Measurements from ENCODE around the gene TCP11.
A peak's percentile ranks its signal among the peaks of the same experiment; 100 is the strongest.

Gene TCP11

GRCh38 chr6:35183935-35184334 lies 42.8 kb upstream of the TCP11 start:
- H3K4me3 ChIP-seq (ENCODE audit: low read length): no peak overlapping the region
- TF ChIP-seq, protein P1, sequence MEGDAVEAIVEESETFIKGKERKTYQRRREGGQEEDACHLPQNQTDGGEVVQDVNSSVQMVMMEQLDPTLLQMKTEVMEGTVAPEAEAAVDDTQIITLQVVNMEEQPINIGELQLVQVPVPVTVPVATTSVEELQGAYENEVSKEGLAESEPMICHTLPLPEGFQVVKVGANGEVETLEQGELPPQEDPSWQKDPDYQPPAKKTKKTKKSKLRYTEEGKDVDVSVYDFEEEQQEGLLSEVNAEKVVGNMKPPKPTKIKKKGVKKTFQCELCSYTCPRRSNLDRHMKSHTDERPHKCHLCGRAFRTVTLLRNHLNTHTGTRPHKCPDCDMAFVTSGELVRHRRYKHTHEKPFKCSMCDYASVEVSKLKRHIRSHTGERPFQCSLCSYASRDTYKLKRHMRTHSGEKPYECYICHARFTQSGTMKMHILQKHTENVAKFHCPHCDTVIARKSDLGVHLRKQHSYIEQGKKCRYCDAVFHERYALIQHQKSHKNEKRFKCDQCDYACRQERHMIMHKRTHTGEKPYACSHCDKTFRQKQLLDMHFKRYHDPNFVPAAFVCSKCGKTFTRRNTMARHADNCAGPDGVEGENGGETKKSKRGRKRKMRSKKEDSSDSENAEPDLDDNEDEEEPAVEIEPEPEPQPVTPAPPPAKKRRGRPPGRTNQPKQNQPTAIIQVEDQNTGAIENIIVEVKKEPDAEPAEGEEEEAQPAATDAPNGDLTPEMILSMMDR (conservative IDR thresholded peaks at IDR 0.05; ENCODE audit: low read length): no peak
- DNase-seq (ENCODE audit: low read depth): no peak

GRCh38 chr6:35183281-35183680 lies 42.1 kb upstream of the TCP11 start:
- TF ChIP-seq, protein P1 (conservative IDR thresholded peaks at IDR 0.05; ENCODE audit: low read length): no peak
- no peak for DNase-seq (ENCODE audit: low read depth)
- no peak overlapping the region for H3K4me3 ChIP-seq (ENCODE audit: low read length)

- TF ChIP-seq, protein P1 (conservative IDR thresholded peaks at IDR 0.05; ENCODE audit: low read length): no peak
- H3K4me3 ChIP-seq (ENCODE audit: low read length): no peak overlapping the region
- peak; percentile 80 for DNase-seq (ENCODE audit: low read depth)
Observed at GRCh38 chr6:35181933-35182612, 40.9 kb upstream of the TCP11 start.

DNA sequence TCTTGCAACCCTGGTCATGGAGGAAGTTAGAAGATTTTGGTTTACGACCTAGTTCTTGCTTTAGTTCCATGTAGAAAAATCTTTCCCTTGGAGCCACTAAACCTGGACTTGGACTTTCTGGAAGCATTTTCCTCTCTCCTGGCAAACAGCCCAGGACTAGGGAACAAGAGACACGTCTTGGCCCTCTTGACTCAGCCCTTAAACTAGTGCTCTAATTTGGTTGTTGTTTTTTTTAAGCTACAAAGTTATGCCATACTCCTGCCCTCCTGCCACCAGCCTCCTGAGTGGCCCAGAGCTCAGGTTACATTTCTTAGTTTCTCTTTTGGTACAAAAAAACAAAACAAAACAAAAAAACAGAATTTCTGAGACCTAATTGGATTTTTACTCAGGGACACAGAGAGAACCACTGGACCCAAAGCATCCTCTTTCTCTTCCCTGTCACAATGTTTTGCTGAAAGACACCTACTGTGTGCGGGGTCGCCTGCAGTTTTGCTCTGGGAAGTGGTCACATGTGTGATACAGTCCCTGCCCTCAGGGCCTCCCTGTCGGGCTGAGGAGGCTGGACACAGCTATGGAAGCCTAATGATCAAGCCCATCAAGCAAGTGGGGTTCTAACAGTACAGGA lies 40.3 kb upstream of the TCP11 start:
- no peak overlapping the region for H3K4me3 ChIP-seq (ENCODE audit: low read length)

DNA sequence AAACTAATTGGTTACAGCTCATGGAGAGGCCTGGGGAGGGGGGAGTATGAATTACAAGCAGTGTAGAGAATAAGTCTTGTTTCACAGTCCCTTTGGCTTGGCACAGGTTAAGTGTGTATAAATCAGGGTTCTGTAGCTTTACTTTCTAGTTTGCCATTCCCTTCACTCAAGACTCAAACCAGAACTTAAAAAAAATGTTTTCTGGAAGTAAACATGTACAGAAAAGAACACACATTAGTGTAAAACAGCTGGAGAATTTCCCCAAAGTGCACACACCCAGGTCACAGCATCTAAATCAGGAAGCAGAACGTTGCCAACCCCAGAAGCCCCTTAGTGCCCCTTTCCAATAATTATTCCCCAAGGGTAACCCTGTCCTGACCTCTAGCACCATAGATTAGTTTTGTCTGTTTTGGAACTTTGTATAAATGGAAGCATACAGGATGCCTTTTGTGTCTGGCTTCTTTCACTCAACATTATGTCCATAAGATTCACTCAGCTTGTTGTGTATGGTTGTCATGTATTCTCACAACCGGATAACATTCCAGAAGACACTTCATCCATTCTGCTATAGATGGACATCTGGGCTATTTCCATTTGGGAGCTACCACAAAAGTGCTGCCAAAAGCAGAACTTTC lies 38.9 kb upstream of the TCP11 start:
- H3K4me3 ChIP-seq (ENCODE audit: low read length): no peak overlapping the region
- DNase-seq (ENCODE audit: low read depth): peak; percentile 33
- TF ChIP-seq, protein P1 (conservative IDR thresholded peaks at IDR 0.05; ENCODE audit: low read length): no peak

More for the DNA sequence above, 40.3 kb upstream of the TCP11 start:
- DNase-seq (ENCODE audit: low read depth): peak; percentile 74
- TF ChIP-seq, protein P1 (conservative IDR thresholded peaks at IDR 0.05; ENCODE audit: low read length): no peak

GRCh38 chr6:35178932-35179832 lies 38.0 kb upstream of the TCP11 start:
- no peak for DNase-seq (ENCODE audit: low read depth)

More at GRCh38 chr6:35178932-35179832, 38.0 kb upstream of the TCP11 start:
- TF ChIP-seq, protein P1 (conservative IDR thresholded peaks at IDR 0.05; ENCODE audit: low read length): no peak
- H3K4me3 ChIP-seq (ENCODE audit: low read length): no peak overlapping the region

All from AG10803 (cell line).